NK-92 (cell line): ENCODE measurements around the gene ZFP69.
"Not testable (repeated sequence)": the region's sequence is repeated elsewhere in the genome, so short reads cannot be mapped to it uniquely, and the experiment has no call there.

ENCODE experiments used
- DNase-seq: peaks from one replicate; lab custom pipeline; 2025; ENCODE audit not compliant: unreplicated experiment; lab: John Stamatoyannopoulos, UW

Gene ZFP69

DNA sequence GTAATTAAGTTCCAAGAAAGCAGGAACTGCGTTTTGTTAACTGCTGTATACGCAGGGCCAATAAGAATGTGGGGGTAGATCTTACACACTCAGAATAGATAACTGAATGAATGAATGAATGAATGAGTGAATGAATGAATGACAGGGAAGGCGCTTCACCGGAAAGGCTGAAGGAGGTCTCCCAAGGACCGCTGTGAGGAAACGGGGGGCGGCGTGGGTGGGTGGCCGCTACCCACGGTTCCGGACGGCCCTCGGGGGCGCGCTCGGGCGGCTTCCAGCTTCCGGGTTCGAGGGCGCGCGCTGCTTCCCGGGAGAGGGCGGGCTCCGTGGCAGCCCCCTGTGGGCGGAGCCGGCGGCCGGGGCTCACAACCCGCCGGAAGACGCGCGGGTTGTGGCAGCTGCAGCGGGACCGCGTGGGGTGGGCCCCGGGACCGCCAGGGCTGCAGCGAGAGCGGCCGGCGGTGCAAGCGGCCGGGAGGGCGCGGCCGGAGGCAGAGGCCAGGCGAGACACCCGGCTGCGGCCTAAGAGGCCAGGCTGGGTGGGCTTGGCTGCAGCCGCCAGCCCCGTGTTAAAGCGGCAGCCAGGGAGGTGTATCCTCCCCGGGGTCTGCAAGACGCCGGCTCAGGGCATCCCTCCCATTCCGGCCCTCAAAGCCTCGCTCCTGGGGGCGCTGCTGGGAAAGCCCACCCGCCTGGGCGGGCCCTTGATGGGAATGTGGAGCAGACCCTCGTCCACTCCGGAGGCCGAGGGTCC lies at the start of gene ZFP69:
Gene ZFP69, plus strand, starts transcription at position 367 of the 754 bp plus-strand sequence. CDS start 2,072 bp downstream, outside the sequence.
- DNase-seq = no peak

- no peak for DNase-seq
Observed at GRCh38 chr1:40431385-40431784, 45.7 kb upstream of the ZFP69 start.

- no peak for DNase-seq
Observed at GRCh38 chr1:40432644-40433390, 44.3 kb upstream of the ZFP69 start.

- no peak for DNase-seq
Observed at GRCh38 chr1:40435471-40435870, 41.6 kb upstream of the ZFP69 start.

GRCh38 chr1:40435876-40436275 lies 41.2 kb upstream of the ZFP69 start:
- DNase-seq = no peak

DNA sequence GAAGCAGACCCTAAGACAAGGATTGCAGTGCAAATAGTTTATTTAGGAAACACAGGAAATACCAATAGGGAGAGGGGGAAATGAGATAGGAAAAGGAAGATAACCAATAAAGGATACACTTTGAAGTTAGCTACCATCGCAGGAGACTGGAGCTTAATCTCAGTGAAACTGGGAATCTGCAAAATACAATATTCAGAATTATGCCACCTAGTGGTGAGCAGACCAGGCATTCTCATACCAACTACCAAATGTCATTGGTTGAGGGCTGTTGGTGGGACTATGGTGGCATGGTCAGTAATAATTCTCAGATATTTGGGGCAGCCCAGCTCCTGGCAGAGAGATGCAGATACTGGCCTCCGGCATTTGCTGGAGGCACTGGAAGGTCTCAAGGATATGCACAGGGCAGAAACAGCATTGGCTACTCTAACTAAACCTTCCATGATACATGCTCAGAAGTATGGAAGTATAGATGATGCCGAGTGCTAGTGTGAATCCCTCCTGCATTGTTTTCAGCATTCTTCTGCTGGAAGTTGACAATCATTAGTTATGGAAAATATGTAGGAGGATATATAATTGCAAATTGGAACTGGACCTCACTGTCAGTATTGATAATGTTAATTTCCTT lies 38.6 kb upstream of the ZFP69 start:
- DNase-seq = no peak

GRCh38 chr1:40439247-40439646 lies 37.8 kb upstream of the ZFP69 start:
- no peak for DNase-seq

DNA sequence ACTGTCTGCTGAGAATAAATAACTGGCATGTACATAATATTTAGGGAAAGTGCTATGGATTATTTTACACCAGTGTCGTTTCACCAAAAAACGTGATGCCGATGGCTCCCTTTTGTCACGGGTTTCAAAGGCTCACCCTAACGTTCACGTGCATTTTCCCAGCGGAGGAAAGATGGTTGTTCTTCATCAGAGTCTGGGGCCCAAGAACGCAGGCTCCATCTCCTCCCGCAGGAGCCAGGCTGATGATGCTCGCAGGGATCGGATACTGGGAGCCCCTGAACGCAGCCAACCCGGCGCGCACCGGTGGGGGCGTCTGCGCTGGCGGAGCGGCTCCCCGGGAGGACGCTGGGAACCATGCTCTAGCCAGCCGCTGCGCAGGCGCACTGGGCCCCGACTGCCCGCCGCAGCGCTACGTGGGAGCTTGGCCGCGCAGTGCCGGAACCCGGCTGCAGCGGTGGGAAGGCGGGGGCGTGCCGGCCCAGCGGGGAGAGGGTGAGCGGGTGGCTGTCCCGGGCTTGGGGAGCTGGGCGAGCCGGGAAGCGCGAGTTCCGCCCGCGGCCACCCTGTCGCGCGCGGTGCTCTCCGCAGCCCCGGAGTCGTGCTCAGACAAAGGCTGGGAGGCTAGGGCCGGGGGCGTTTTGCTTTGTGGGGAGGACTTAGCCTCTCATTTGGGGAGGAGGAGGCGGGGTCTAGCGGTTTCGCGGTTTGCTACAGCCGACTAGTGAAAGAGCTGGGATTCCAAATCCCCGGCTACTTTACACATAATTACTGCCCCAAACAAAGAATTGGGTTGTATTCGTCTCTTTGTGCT lies 27.2 kb upstream of the ZFP69 start, which contains the start of gene ZFP69B:
Gene ZFP69B, plus strand, starts transcription at position 793 of the 811 bp plus-strand sequence. CDS start 486 bp downstream, outside the sequence.
- peak; percentile 34 for DNase-seq

- no peak for DNase-seq
Observed at GRCh38 chr1:40450495-40451237, 26.4 kb upstream of the ZFP69 start.

GRCh38 chr1:40451238-40451585 lies 25.9 kb upstream of the ZFP69 start:
- DNase-seq = no peak

DNA sequence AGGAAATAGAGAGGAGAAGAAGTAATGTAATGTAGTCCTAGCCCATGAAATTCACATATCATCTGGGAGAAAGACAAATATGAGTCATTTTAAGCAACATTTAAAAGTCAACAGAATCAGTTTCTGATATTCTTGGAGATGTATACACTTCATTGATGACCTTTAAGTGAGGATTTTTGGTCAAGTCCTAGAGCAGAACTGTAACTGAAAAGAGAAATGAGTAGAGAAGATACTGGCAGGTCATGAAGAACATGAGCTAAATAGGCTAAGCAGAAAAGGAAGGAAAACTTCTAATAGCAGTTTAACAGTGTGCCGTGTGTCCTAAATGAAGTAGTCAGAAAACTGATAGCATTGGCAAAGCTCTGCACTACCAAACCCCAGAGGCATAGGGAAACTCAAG lies 22.2 kb upstream of the ZFP69 start:
- DNase-seq = no peak

GRCh38 chr1:40462956-40463590 lies 14.0 kb upstream of the ZFP69 start:
- no peak for DNase-seq

DNA sequence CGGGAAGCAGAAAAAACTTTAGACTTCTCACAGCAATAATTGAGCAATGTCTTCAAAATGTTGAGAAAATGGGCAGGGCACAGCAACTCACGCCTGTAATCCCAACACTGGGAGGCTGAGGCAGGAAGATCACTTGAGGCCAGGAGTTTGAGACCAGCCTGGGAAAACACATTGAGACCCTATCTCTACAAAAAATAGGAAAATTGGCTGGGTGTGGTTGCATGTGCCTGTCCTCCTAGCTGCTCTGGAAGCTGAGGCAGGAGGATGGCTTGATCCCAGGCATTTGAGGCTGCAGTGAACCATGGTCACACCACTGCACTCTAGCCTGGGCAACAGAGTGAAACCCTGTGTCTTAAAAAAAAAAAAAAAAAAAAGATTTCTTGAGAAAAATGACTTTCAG lies 7.8 kb upstream of the ZFP69 start:
- DNase-seq = no peak

DNA sequence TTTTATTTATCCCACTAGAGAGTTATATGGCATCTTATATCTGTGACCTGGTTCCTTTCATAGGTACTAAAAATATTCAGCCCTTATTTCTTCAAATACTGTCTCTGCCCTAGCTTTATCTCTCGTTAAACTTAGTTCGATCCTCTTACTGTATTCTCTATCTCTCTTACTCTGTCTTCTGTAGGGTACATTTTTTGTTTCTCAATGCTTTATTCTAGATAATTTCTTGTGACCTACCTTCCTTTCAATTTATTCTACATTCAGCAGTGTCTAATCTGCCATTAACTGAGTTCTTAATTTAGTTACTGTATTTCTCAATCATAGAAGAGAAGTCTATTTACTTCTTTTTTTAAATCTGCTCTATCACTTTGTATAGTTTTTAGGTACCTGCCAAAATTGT lies 1.8 kb upstream of the ZFP69 start:
- no peak for DNase-seq

DNA sequence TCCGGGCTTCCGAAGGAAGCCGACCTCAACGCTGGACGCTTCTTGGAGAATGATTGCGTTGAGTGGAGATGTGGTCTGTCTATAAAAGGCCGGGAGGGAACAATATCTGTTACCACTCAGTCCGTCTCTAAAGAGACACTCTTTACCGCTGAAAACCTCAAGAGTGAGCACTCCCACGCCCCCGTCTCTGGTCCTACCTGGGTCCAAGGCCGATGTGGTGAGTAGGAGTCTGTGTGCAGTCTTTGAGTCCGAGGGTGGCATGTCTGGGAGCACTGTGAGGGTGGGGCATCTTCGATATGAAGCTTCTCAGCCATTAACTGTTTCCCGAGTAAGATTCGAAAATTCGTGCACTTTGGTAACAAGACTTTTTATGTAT lies 576 bp downstream of the ZFP69 start:
- DNase-seq = no peak

DNA sequence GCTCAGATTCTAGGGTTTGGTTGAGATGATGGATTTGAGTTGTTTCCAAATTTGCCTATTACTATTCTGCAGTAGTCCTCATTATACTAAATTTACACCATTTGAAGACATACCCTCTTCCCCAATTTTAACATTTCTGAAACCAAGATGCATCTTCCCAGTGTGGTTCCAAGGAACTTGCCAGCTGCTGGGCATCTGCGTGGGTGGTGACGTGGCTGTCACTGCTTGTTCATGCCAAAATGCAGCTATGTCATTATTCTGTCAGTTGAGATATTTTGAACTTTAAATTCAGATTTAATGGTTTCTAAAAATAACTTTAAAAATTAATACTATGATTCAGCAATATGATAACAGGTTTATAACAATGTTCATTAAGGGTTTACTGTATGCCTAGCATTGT lies 1.2 kb downstream of the ZFP69 start:
- no peak for DNase-seq

- DNase-seq = no peak
Observed at GRCh38 chr1:40479156-40479555, 2.1 kb downstream of the ZFP69 start.

- no peak for DNase-seq
Observed at GRCh38 chr1:40495315-40495903, 18.3 kb downstream of the ZFP69 start.

DNA sequence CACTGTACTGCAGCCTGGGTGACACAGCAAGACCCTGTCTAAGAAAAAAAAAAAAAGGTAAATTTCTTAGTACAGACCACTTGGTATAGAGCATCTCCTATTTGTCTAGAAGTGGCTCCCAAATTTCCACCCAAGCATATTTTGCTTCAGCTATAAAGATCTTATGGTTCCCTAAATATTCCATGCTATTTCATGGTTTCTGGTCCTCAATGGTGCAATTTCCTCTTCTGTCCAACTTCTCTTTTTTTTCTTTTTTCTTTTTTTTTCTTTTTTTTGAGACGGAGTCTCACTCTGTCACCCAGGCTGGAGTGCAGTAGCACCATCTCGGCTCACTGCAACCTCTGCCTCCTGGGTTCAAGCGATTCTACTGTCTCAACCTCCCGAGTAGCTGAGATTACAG lies 25.6 kb downstream of the ZFP69 start:
- not testable (repeated sequence) for DNase-seq

GRCh38 chr1:40507973-40508372 lies 30.9 kb downstream of the ZFP69 start:
- no peak for DNase-seq
